B cell (primary cell): Measurements from ENCODE around the gene AMOTL1.

ENCODE experiments used
- CTCF ChIP-seq: fragments of 200-600 bp; IDR thresholded peaks from one replicate; pipeline ENCODE4 v1.8.0; 2022; ENCODE audit warnings: antibody characterized with exemption, mild to moderate bottlenecking
- EZH2 ChIP-seq: IDR thresholded peaks from 2 replicates; pipeline ENCODE4 v1.6.1; 2012; ENCODE audit warnings: borderline replicate concordance, low read depth, mild to moderate bottlenecking, moderate library complexity, low read length; ENCODE audit not compliant: insufficient read depth, poor library complexity, severe bottlenecking

- TF ChIP-seq CTCF = no peak
- no peak for TF ChIP-seq EZH2
Observed at GRCh38 chr11:94857337-94857736, 89.2 kb downstream of the AMOTL1 start.
